ENCODE measurements around the gene NUBPL.
"Not testable (repeated sequence)": the region's sequence is repeated elsewhere in the genome, so short reads cannot be mapped to it uniquely, and the experiment has no call there.

Gene NUBPL

DNA sequence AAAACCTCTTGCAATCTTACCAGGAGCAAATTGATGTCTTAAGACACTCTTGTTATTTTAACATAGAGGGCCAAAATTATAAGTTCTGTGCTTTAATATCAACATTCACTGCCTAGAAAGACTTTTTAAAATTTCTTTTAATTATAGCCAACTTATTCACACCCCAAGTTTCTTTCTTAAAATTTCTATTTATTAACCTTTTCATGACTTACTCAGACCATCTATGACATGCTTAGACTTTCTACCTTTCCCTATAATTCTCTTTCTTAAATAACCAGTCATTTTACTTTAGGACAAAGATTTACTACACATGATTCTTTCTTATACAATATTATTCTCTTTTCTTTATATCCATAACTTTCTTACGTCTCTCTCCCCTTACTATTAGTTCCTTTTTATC is 220.4 kb downstream of the NUBPL start:
- no peaks in the 10 kb centered on the region for H3K36me3 ChIP-seq
- H3K27me3 ChIP-seq (ENCODE audit: insufficient read depth, low read depth, severe bottlenecking) = no peaks in the 10 kb centered on the region
- peaks cover 6% of the 10 kb centered on the region for H3K9me3 ChIP-seq (ENCODE audit: severe bottlenecking)
- TF ChIP-seq, protein P1, sequence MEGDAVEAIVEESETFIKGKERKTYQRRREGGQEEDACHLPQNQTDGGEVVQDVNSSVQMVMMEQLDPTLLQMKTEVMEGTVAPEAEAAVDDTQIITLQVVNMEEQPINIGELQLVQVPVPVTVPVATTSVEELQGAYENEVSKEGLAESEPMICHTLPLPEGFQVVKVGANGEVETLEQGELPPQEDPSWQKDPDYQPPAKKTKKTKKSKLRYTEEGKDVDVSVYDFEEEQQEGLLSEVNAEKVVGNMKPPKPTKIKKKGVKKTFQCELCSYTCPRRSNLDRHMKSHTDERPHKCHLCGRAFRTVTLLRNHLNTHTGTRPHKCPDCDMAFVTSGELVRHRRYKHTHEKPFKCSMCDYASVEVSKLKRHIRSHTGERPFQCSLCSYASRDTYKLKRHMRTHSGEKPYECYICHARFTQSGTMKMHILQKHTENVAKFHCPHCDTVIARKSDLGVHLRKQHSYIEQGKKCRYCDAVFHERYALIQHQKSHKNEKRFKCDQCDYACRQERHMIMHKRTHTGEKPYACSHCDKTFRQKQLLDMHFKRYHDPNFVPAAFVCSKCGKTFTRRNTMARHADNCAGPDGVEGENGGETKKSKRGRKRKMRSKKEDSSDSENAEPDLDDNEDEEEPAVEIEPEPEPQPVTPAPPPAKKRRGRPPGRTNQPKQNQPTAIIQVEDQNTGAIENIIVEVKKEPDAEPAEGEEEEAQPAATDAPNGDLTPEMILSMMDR (IDR thresholded peaks at IDR 0.05; ENCODE audit: low read depth, low read length) = no peak
- no peak for DNase-seq
- H3K4me3 ChIP-seq (ENCODE audit: low read depth, low read length) = no peak overlapping the region
- no peak overlapping the region for H3K27ac ChIP-seq

GRCh38 chr14:31785574-31785973 is 224.4 kb downstream of the NUBPL start:
- TF ChIP-seq, protein P1 (IDR thresholded peaks at IDR 0.05; ENCODE audit: low read depth, low read length) = no peak
- Histone ChIP-seq H3K9me3 (ENCODE audit: severe bottlenecking) (peaks cover 6% of the 10 kb centered on the region), H3K27me3 (ENCODE audit: insufficient read depth, low read depth, severe bottlenecking) (no peaks in the 10 kb centered on the region), H3K4me3 (ENCODE audit: low read depth, low read length) (no peak overlapping the region), H3K27ac (no peak overlapping the region), H3K36me3 (no peaks in the 10 kb centered on the region)
- DNase-seq = no peak

DNA sequence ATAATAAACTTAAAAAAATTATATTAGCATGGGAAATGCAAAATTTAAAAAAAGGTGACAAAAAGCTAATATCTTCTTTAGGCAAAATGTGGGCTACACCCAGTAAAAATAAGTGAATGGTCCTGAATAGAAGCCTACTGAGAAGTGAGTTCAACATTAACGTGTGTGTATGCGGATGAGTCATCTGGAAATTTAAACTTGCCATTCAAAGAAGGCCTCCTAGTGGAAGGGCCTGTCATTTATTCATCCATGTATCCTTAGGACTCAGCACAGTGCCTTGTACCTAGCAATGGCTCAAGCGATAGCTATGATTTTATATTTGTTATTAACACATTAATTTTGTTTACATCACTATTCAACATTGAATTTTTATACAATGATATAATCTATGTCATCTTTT is 226.2 kb downstream of the NUBPL start:
- TF ChIP-seq, protein P1 (IDR thresholded peaks at IDR 0.05; ENCODE audit: low read depth, low read length) = no peak
- Histone ChIP-seq H3K4me3 (ENCODE audit: low read depth, low read length) (no peak overlapping the region), H3K27ac (no peak overlapping the region), H3K36me3 (no peaks in the 10 kb centered on the region), H3K9me3 (ENCODE audit: severe bottlenecking) (no peaks in the 10 kb centered on the region), H3K27me3 (ENCODE audit: insufficient read depth, low read depth, severe bottlenecking) (no peaks in the 10 kb centered on the region)
- DNase-seq = no peak

GRCh38 chr14:31788340-31788739 is 227.1 kb downstream of the NUBPL start:
- no peaks in the 10 kb centered on the region for H3K36me3 ChIP-seq
- no peaks in the 10 kb centered on the region for H3K27me3 ChIP-seq (ENCODE audit: insufficient read depth, low read depth, severe bottlenecking)
- TF ChIP-seq, protein P1 (IDR thresholded peaks at IDR 0.05; ENCODE audit: low read depth, low read length) = no peak
- no peak for DNase-seq
- H3K9me3 ChIP-seq (ENCODE audit: severe bottlenecking) = no peaks in the 10 kb centered on the region
- H3K4me3 ChIP-seq (ENCODE audit: low read depth, low read length) = no peak overlapping the region
- no peak overlapping the region for H3K27ac ChIP-seq

DNA sequence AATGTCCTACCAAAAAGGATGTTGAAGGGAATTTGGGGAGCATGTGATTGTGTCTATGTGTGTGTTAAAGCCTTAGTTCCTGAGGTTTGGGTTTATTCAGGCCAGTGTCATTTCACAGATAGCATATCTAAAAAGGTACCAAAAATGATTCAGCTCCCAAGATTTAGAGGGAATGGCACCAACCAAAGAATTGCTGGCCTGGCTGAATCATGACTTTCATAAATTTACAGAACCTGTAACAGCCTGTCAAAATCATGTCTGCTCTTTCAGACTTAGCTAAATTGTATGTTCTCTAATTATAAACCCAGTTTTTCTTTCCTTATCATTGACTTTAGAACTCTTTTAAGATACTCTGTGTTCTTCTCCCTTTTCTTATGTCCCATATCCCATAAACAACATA is 231.5 kb downstream of the NUBPL start:
- no peaks in the 10 kb centered on the region for H3K9me3 ChIP-seq (ENCODE audit: severe bottlenecking)
- no peaks in the 10 kb centered on the region for H3K36me3 ChIP-seq
- H3K4me3 ChIP-seq (ENCODE audit: low read depth, low read length) = no peak overlapping the region
- TF ChIP-seq, protein P1 (IDR thresholded peaks at IDR 0.05; ENCODE audit: low read depth, low read length) = no peak
- no peaks in the 10 kb centered on the region for H3K27me3 ChIP-seq (ENCODE audit: insufficient read depth, low read depth, severe bottlenecking)
- no peak for DNase-seq
- H3K27ac ChIP-seq = no peak overlapping the region

DNA sequence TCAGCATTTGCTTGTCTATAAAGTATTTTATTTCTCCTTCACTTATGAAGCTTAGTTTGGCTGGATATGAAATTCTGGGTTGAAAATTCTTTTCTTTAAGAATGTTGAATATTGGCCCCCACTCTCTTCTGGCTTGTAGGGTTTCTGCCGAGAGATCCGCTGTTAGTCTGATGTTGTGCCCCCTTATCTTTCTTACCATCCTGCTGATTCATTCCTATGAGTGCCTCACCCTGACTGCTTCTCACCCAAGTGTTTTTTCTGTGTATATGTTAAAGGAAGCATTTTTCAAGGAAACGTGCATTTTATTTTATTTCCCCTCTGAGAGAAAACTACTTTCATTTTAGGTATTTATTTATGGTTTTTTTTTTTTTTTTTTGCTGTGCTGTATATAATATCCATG is 236.7 kb downstream of the NUBPL start:
- H3K27ac ChIP-seq; H3K9me3 ChIP-seq (ENCODE audit: severe bottlenecking); H3K27me3 ChIP-seq (ENCODE audit: insufficient read depth, low read depth, severe bottlenecking); H3K36me3 ChIP-seq; DNase-seq; H3K4me3 ChIP-seq (ENCODE audit: low read depth, low read length): not testable (repeated sequence)
